GM18517 (cell line): ENCODE measurements around the gene TMPRSS9.
A peak's percentile ranks its signal among the peaks of the same experiment; 100 is the strongest.
"Not testable (repeated sequence)": the region's sequence is repeated elsewhere in the genome, so short reads cannot be mapped to it uniquely, and the experiment has no call there.

Source experiments
- ATAC-seq: cut with Tn5 transposase; IDR thresholded peaks from one replicate; pipeline ENCODE4 v1.9.1; 2021; ENCODE audit warnings: mild to moderate bottlenecking, moderate library complexity; ENCODE audit not compliant: unreplicated experiment

Gene TMPRSS9

GRCh38 chr19:2387367-2388288, 27.6 kb downstream of the TMPRSS9 start:
- ATAC-seq, result no peak

GRCh38 chr19:2389594-2389993, 29.5 kb downstream of the TMPRSS9 start:
- no peak for ATAC-seq

GRCh38 chr19:2391118-2391725, 31.2 kb downstream of the TMPRSS9 start:
- no peak for ATAC-seq

- no peak for ATAC-seq
These were observed 32.3 kb downstream of the TMPRSS9 start for GRCh38 chr19:2392366-2392765.

GRCh38 chr19:2392899-2393298, 32.8 kb downstream of the TMPRSS9 start:
- ATAC-seq, result not testable (repeated sequence)

GRCh38 chr19:2394054-2394441, 34.0 kb downstream of the TMPRSS9 start:
- ATAC-seq, result peak; percentile 32

- ATAC-seq, result peak; percentile 74
These were observed 34.6 kb downstream of the TMPRSS9 start for GRCh38 chr19:2394442-2395292.

GRCh38 chr19:2395293-2395829, 35.3 kb downstream of the TMPRSS9 start:
- not testable (repeated sequence) for ATAC-seq

GRCh38 chr19:2397173-2397572, 37.1 kb downstream of the TMPRSS9 start:
- ATAC-seq, result not testable (repeated sequence)

GRCh38 chr19:2398735-2399305, 38.8 kb downstream of the TMPRSS9 start:
- ATAC-seq, result no peak

GRCh38 chr19:2399582-2399981, 39.5 kb downstream of the TMPRSS9 start:
- no peak for ATAC-seq

GRCh38 chr19:2408247-2408646, 48.2 kb downstream of the TMPRSS9 start:
- no peak for ATAC-seq

GRCh38 chr19:2409352-2409912, 49.4 kb downstream of the TMPRSS9 start:
- no peak for ATAC-seq

GRCh38 chr19:2410023-2410422, 50.0 kb downstream of the TMPRSS9 start:
- ATAC-seq, result no peak

GRCh38 chr19:2411709-2412108, 51.6 kb downstream of the TMPRSS9 start:
- no peak for ATAC-seq

- no peak for ATAC-seq
These were observed 52.4 kb downstream of the TMPRSS9 start for GRCh38 chr19:2412449-2412848.

- no peak for ATAC-seq
These were observed 53.1 kb downstream of the TMPRSS9 start for GRCh38 chr19:2413159-2413558.

GRCh38 chr19:2413629-2414028, 53.6 kb downstream of the TMPRSS9 start:
- no peak for ATAC-seq

GRCh38 chr19:2415281-2415972, 55.4 kb downstream of the TMPRSS9 start:
- no peak for ATAC-seq

GRCh38 chr19:2415973-2416319, 55.9 kb downstream of the TMPRSS9 start:
- ATAC-seq, result no peak
